ENCODE data around the gene SLCO4A1.

The SLCO4A1 gene

DNA sequence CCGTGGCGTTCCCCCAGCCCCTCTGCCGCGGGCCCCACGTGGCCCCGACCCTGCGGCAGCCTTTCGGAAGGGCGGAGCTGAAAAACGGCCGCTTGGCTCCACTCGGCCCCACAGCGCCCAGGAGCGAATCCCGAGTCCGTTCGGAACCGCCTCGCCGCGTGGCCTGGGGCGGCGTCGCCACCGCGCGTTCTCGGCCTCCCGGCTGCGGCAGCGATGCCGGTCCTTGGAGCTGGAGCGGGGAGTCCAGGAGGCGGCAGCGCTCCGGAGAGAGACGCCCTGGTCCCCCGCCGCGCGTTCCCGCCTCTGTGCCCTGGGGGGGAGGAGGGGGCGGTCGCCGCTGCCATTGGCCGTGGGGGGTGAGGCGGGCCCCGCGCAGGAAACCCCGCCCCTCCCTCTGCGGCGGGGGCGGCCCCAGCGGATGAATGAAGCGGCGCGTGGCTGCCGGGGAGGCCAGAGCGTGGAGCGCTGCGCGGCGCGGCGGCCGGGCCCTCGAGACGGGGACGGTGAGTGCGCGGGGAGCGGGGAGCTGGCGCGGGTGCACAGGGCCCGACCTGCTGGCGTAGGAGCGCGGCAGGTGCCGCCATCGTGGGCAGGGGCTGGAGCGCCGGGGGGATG is at the start of gene SLCO4A1:
SLCO4A1 (plus strand) TSS at position 453 of the 615 bp plus-strand sequence. CDS start 13,952 bp downstream, outside the sequence.
- DNase-seq (ENCODE audit: low spot score): peak; percentile 59

- DNase-seq (ENCODE audit: low spot score): no peak
These were observed 49.7 kb upstream of the SLCO4A1 start for GRCh38 chr20:62592506-62593177.

DNA sequence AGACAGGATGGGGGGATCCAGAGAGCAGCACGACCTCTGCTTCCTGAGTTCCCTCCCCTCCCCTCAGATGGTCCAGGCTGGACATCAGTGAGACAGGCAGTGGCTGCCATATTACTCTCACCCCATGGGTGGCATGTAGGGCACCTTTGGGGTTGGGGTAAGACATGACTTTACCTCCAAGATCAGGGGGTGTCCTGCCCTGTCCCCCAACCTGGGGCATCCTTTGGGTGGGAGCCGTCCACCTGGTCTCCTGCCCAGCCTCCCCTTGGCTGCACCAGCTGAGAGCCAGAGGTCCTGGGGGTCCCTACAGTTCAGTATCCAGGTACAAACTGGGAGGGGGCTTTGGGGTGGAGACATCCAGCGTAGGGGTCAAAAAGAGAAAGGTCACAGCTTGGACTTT is 48.7 kb upstream of the SLCO4A1 start:
- no peak for DNase-seq (ENCODE audit: low spot score)

- no peak for DNase-seq (ENCODE audit: low spot score)
These were observed 47.2 kb upstream of the SLCO4A1 start for GRCh38 chr20:62595069-62595468.

- no peak for DNase-seq (ENCODE audit: low spot score)
These were observed 46.8 kb upstream of the SLCO4A1 start for GRCh38 chr20:62595491-62595890.

DNA sequence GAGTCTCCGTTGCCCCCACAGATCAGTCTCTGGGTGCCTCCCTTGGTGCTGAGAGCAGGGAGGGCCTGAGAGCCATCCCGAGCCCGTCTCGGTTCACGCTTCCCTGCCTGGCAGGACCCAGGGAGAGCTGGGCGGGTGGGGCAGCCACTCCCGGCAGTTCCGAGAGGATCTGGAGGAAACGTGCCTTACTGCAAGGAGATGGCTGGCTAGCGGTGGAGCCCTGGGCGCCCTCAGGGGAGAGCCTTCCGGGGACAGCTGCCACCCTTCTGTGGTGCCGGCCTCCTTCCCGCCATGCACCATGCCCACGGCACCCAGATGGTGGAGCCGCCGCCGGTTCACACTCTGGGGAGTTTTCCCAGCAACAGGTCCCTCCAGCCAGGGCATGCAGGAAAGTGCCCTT is 45.8 kb upstream of the SLCO4A1 start:
- DNase-seq (ENCODE audit: low spot score): no peak

GRCh38 chr20:62596921-62597320 is 45.4 kb upstream of the SLCO4A1 start:
- no peak for DNase-seq (ENCODE audit: low spot score)

DNA sequence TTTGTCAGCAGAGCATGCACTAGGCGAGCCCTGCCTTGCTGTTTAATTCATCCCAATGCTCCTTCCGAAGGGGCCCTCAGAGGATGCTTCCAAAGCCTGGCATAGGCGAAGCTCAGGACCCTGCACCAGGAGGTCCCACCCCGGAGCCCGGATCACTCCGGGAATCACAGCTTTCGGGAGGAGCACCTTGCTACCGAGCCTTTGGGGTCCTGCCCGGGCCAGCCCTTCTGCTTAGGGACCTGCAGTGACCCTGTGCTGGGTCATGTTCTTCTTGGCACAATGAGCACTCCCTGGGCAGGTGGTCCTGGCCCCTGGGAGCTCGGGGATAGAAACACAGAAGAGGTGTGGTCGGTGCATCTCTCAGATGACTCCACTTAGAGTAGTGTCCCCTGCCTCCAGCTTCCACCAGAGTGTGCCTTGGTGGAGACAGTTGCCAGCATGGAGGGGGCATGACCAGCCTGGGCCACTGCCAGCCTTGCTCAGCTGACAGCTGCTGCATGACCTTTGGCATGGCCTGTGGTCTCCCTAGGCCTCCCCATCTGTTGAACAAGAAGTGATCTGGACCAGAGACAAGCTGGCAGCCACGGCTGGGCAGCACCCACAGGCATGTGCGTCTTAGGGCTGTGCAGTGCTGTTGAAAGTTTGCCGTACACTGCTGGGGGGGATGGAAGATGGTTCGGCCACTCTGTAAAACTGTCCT is 44.7 kb upstream of the SLCO4A1 start:
- no peak for DNase-seq (ENCODE audit: low spot score)

DNA sequence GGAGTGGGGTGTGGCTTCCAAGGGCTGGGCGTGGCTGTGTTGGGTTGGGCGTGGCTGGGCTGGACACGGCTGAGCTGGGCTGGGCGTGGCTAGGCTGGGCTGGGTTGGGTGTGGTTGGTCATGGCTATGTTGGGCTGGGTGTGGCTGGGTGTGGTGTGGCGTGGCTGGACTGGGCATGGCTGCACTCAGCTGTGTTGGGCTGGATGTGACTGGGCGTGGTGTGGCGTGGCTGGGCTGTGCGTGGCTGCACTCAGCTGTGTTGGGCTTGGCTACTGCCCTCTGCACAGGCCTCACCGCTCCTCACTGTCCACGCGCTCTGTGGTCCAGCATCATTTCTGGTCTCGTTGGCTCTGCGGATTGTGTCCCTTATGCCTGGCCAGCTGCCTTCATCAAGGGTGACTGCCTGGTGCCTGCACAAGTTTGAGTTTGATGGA is 43.5 kb upstream of the SLCO4A1 start:
- no peak for DNase-seq (ENCODE audit: low spot score)

- DNase-seq (ENCODE audit: low spot score): no peak
These were observed 42.8 kb upstream of the SLCO4A1 start for GRCh38 chr20:62599216-62600110.

- no peak for DNase-seq (ENCODE audit: low spot score)
These were observed 41.1 kb upstream of the SLCO4A1 start for GRCh38 chr20:62601172-62601571.

- no peak for DNase-seq (ENCODE audit: low spot score)
These were observed 40.6 kb upstream of the SLCO4A1 start for GRCh38 chr20:62601714-62602113.

- DNase-seq (ENCODE audit: low spot score): no peak
These were observed 39.8 kb upstream of the SLCO4A1 start for GRCh38 chr20:62602550-62602949.

- peak; percentile 50 for DNase-seq (ENCODE audit: low spot score)
These were observed 39.0 kb upstream of the SLCO4A1 start for GRCh38 chr20:62603021-62603906.

DNA sequence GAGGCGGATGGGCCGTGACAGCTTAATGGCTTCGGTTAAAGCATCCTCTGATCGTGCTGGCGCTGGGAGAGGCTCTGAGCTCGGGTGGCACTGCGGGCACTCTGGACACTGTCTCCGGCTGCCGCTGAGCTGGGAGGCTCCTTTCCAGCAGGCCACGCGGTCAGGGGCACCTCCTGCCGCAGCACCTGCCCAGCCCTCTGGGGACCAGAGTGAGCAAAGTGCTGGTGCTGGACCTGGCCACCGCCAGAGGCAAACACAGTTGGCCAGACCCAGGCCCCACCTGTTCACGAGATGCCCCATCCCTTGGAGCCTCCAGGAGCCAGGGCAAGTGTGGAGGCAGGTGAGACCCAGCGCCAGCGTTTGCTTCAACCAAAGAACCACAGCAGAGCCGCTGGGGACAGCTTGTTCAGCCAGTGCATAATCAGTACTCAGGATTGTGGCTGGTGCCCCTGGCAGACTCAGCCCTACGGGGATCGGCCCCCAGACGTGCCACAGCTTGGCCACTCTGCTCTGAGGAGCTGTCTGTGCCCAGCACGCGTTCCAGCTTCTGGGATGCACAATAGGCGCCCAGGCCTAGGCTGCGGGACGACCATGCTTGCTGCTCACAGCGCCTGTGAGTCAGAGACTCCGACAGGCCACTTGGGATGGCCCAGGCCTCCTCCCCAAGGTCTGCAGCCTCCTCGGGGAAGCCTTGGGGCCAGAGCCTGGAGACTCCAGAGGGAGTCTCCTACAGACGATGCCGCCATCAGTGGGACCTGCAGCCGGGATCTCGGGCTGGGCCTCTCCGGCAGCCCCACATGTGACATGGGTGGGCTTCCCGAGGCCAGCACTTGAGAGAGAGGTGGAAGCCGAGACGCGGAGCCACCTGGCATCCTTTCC is 38.2 kb upstream of the SLCO4A1 start:
- no peak for DNase-seq (ENCODE audit: low spot score)

DNA sequence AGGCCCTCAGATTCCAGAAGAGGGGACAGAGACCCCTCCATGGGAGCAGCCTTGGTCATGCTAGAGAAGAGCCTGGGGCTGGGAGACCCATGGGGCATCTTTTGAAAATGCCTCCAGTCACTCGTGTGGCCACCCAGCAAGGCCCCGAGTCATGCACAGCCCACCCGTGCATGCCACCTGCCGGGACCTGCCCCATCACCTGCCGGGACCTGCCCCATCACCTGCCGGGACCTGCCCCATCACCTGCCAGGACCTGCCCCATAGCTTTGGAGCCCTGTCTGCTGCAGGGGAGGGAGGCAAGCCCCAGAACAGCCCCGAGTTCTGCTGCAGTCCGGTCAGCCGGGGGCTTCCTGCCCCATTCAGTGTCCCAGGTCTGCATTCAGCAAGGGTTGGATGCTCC is 37.5 kb upstream of the SLCO4A1 start:
- no peak for DNase-seq (ENCODE audit: low spot score)

GRCh38 chr20:62605236-62605943 is 36.9 kb upstream of the SLCO4A1 start:
- no peak for DNase-seq (ENCODE audit: low spot score)

DNA sequence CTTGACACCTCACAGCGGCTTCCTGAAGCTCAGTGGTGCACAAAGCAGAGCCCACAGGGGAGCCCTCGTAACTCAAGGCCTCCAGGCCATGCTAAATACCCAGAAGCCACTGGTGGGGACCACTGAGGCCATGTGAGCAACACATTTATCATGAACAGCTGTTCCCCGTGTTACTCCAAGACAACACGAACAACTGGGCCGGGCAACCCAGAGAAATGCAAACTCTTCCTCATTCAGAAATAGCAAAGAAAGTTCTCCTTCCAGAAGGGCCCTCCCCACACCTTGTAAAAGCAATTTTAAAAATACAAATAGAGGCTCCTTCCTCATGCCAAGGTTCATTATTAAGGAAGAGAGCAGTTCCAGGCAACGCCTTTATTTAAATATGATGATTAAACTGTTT is 36.3 kb upstream of the SLCO4A1 start:
- no peak for DNase-seq (ENCODE audit: low spot score)

- DNase-seq (ENCODE audit: low spot score): no peak
These were observed 35.6 kb upstream of the SLCO4A1 start for GRCh38 chr20:62606551-62607201.

Measured in Ammon's horn (tissue), 1 donor.